Subcutaneous adipose tissue (tissue), 4 donors: ENCODE measurements around the gene CENPB. TPM values are rescaled to one million over a fixed set of nuclear protein-coding genes. Genes with fewer than 3 reads are reported as not detected.

Experiments used
- total RNA-seq, 4 donors: library from RNA; depleted of rRNA; stranded (reverse); fragments of >200 nt; gene quantifications; one replicate each; pipeline ENCODE4 v1.1.0, GENCODE V29; 2016
- TF ChIP-seq, protein P1 (sequence below): fragments of 450-650 bp; IDR thresholded peaks from one replicate; pipeline ENCODE4 v1.5.1; 2016; ENCODE audit warnings: low read depth, mild to moderate bottlenecking, control low read depth, antibody characterized with exemption, moderate library complexity

The CENPB gene
- total RNA-seq, 4 donors from 2014 or later = 36.5 to 101 (median 51.4) TPM

- TF ChIP-seq, protein P1, sequence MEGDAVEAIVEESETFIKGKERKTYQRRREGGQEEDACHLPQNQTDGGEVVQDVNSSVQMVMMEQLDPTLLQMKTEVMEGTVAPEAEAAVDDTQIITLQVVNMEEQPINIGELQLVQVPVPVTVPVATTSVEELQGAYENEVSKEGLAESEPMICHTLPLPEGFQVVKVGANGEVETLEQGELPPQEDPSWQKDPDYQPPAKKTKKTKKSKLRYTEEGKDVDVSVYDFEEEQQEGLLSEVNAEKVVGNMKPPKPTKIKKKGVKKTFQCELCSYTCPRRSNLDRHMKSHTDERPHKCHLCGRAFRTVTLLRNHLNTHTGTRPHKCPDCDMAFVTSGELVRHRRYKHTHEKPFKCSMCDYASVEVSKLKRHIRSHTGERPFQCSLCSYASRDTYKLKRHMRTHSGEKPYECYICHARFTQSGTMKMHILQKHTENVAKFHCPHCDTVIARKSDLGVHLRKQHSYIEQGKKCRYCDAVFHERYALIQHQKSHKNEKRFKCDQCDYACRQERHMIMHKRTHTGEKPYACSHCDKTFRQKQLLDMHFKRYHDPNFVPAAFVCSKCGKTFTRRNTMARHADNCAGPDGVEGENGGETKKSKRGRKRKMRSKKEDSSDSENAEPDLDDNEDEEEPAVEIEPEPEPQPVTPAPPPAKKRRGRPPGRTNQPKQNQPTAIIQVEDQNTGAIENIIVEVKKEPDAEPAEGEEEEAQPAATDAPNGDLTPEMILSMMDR = no peak
These were observed 9.2 kb upstream of the CENPB start, which contains the start of gene CDC25B for GRCh38 chr20:3795511-3796468. TSS of gene CDC25B (plus strand) at chr20:3796310. CDS start at chr20:3796532, 222 bp downstream.

DNA sequence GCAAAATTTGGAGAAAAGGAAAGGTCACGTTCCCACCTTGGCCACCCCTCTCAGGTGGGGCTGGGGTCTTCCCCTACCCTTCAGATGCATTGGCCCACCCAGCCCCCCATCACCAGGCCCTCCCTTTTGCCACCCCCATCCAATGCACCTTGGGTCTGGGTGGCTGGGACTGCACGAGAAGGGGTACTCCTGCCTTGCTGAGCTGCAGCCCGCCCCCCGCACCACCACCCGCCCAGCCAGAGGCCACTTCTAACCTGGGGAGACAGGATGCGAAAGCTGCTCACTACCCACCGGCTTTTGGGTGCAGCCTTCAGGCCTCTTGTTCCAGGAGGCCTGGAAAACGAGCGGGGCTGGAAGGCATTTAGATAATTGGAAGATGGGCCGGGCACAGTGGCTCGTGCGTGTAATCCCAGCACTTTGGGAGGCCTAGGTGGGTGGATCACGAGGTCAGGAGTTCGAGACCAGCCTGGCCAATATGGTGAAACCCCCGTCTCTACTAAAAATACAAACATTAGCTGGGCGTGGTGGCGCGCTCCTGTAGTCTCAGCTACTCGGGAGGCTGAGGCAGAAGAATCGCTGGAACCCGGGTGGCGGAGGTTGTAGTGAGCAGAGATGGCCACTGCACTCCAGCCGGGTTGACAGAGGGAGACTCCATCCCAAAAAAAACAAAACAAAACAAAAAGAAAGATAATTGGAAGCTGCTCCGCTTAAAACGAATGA is 8.3 kb upstream of the CENPB start:
- TF ChIP-seq, protein P1 = no peak

GRCh38 chr20:3788685-3789155 is 2.2 kb upstream of the CENPB start:
- TF ChIP-seq, protein P1 = no peak

- TF ChIP-seq, protein P1 = no peak
These were observed 929 bp upstream of the CENPB start for GRCh38 chr20:3787324-3788014.

- TF ChIP-seq, protein P1 = no peak
These were observed 435 bp downstream of the CENPB start for GRCh38 chr20:3786126-3786484.

DNA sequence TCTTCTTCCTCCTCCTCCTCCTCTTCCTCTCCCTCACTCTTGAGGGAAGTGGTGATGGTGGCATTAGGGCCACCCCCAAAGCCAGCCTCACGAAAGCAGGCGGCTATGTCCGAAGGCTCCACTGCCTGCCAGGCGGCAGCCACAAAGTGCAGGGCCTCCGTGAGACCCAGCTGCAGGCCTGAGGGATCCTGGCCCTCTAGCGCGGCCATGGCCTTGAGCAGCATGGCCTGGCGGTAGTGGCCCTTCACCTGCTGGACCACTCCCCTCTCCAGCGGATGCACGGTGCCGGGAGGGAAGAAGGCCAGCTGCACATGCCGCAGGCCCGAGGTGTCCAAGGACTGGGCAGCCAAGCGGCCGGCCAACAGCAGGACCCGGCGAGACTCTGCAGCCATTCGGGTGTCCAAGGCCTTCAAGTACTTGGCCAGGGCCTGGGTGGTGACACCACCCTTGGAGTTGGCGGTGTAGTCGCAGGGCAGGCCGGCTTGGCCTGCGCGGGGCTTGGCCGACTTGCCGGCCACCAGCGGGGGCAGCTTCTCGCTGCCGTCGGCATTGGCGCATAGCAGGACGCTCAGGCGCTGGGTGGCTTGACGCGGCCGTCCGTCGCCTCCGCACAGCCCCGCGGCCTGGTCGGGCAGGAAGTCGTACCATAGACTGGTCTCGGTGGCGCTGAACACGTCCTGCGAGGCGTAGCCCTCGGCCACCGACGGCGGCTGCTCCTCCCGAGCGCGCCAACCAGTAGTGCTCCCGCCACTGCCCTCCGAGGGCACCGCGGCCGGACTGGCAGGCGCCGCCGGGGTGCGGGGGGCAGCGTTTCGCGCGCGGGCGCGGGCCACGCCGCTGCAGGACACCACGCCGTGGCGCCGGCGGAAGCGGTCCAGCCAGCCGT is 1.1 kb downstream of the CENPB start:
- TF ChIP-seq, protein P1 = no peak
